Stromal cell of bone marrow (primary cell): ENCODE data around the gene PDE4C.
A peak's percentile ranks its signal among the peaks of the same experiment; 100 is the strongest.

ENCODE experiments used
- DNase-seq: peaks from one replicate; pipeline ENCODE4 v3.0.0-alpha.2; 2012; ENCODE audit warnings: low read depth

PDE4C gene

DNA sequence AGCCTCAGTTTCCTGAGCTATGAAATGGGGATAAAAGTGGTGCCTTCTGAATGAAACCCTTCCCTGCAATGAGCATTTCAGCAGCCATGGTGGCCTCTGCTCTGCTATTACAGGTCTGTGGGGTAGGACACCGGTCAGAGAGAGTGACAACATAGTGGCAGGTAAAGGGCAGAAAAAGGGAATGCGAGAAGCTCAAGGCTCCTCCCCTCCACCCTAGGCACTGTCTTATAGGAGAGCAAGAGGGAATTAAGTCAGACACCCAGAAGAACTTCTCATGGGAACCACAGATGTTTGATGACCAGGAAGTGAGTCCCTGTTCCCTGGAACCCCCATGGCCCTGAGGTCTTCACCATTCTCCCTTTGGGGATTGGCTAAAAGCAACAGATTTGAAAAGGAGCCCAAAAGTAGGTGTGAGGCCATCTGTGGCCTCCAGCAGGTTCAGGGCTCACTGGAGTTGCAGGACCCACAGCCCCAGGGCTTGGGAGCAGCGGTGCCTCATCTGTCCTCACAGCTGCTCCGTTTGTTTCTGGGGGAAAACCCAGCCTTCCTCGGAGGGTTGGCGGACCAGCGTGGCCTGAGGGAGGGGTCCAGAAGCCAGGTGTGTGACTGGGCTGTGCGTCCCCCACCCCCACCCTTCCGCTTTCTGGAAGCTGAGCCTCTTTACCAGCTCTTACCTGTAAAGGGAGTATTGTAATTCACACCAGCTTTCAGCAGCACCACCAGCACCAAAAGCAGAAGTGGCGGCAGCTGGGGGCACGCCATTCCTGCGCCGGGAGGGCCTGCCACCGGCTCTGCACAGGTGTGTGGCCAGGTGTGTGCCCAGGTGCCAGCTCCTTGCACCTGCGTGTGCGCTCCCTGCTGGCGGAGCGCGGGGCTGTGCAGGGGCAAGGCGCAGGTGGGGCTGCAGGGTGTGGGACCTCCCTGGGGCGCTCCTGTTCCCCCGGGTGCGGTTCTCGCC is 28.6 kb upstream of the PDE4C start:
- no peak for DNase-seq

DNA sequence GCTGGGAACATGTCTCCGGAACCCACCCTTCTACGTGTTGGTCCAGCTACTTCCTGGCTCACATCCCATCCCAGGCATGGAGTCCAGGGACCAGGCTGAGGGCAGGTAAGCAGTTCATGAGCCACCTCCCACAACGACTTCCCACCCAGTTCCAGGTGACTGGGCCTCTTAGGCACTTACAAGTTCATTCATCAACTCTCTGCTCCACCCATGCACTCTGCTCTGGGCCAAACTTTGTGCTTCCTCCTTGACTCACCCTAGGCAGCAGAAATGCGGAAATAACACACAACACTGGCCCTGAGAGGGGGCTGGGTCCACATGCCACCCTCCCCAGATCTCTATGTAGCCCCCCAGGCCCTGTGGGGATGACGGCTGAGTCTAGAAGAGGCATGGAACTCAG is 27.5 kb upstream of the PDE4C start:
- no peak for DNase-seq

DNA sequence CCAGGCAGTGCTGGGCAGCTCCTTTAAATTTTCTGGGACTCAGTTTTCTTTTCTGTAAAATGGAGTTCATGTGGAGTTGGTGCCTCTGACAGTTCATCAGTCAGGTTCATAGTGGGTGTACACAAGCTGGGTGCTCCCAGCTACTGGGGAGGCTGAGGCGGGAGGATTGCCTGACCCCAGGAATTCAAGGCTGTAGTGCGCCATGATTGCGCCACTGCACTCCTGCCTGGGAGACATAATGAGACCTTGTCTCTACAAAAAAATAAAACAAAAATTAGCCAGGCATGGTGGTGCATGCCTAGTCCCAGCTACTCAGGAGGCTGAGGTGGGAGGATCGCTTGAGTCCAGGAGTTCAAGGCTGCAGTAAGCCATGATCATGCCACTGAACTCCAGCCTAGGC is 26.9 kb upstream of the PDE4C start:
- DNase-seq = no peak

DNA sequence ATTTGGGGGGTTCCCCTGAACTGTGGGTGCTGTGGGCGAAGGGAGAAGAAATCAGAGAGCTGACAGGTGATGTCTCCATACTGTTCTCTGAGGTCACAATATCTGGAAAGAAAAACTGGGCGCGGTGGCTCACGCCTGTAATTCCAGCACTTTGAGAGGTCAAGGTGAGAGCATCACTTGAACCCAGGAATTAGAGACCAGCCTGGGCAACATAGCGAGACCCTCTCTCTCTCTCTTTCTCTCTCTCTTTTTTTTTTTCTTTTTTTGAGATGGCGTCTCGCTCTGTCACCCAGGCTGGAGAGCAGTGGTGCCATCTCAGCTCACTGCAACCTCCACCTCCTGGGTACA is 26.1 kb upstream of the PDE4C start:
- no peak for DNase-seq

DNA sequence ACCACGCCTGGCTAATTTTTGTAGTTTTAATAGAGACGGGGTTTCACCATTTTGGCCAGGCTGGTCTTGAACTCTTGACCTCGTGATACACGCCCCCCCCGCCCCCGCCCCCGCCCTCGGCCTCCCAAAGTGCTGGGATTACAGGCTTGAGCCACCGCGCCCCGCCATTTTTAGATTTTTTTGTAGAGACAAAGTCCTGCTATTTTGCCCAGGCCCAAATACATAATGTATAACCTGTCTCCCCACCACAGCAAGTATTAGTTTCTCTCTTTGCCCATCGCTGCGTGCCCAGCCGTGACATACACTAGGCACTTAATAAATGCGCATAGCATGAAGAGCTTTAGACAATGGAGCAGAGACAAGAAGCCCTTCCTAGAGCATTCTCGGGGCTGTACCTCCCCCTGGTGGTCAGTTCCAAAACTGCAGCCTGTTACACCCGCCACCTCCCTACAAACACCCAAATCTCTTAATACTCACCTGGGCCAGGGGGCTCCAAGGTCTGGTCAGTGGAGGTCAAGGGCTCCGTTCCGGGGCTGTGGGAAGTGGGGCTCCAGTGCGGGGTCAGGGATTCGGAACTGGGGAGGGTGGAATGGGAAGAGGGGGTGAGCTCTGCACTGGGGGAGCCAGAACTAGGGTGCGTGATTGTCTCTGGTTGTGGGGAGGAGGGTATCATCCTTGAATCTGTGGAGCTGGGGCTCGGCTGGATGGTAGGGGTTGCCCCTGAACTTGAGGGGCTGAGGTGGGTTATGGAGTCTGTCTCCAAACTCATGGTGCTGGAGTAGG is 25.5 kb upstream of the PDE4C start:
- DNase-seq = peak; percentile 32

DNA sequence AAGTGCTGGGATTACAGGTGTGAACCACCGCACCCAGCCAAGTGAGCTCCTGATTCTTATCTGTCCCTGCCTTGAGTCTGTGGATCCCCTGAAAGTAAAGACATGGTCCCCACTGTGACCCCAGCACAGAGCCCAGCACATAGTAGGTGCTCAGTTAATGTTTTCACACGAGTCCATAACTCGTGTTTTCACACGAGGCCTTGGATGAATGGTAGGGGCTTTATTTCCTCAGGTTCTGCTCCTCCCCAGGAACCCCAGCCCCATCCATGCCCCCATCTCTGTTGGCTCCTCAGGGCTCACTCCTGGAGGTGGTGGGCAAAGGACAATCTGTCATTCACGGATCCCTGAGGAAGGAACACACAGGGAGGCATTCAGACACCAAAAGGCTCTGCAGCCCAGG is 23.6 kb upstream of the PDE4C start:
- DNase-seq = no peak

DNA sequence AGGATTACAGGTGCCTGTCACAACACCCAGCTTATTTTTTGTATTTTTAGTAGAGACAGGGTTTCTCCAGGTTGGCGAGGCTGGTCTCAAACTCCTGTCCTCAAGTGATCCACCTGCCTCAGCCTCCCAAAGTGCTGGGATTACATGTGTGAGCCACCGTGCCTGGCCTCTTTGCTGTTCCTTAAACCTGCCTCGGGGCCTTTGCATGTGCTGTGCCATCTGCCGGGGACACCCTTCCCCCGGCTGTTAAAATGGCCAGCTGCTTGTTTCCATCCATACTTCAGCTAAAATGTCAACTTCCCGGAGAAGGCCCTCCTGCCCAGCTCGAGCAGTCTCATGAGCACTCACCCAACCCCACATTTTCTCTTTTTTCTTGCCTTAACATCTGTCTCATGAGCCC is 19.1 kb upstream of the PDE4C start:
- DNase-seq = no peak

DNA sequence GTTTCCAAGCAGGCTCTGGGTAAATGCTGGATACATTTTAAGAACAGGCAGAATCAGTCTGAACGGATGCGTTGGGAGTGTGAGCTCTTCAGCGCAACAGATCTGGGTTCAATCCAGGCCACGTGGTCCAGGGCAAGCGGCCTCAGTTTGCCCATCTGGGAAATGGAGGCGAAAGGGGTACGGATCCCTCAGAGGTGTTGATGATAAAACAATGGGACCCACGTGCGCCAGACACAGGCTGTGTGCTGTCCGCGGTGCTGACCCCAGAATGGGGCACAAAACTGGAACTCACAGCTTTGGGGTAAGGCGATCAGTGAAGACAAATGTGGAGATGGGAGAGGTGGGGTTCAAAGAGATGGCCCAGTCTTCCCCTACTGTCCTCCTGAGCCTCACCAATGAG is 13.1 kb upstream of the PDE4C start:
- no peak for DNase-seq

DNA sequence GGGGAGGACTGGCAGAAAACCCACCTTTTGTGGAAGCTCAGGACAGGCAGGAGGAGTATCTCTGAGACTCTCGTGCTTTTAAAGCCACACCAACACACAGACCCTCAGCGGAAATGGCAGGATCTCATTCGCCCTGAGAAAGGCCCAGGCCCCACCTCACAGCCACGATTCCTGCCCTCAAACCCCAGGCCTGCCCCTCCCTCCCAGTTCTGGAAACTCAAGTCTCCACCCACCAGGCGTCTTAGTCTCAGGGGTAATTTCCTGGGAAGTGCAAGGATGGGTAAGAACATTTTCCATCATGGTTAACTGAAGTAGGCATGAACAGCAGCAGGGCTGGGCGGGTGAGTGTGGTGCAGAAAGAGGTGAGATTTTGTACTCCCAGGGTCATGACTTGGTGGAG is 8.0 kb upstream of the PDE4C start:
- DNase-seq = no peak

DNA sequence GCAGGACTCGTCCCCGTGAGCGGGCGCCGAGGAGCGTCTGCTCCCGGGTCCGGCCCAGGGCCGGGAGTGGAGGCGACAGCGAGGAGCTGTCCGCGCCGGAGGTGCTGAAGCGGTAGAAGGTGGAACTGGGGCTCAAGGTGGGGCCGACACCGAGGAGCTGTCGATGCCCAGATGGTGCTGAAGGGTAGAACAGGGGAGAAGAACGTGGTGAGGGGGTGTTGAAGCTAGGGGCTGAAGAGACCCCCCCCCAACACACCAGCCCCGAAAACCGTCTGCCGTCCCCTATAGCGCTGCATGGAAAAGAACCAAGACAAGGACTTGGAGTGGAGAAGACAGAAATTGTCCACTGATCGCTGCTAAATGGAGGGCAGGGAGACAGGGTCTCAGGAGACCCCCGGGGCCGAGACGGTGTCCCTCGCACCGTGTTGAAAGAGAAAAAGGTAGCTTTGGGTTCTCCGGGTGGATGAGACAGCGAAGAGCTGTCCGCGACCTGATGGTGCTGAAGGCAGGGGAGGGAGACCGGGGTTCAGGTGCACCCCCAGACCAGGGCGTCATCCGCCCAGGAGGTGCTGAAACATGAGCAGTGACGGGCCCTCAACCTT is 7.1 kb upstream of the PDE4C start:
- DNase-seq = no peak

DNA sequence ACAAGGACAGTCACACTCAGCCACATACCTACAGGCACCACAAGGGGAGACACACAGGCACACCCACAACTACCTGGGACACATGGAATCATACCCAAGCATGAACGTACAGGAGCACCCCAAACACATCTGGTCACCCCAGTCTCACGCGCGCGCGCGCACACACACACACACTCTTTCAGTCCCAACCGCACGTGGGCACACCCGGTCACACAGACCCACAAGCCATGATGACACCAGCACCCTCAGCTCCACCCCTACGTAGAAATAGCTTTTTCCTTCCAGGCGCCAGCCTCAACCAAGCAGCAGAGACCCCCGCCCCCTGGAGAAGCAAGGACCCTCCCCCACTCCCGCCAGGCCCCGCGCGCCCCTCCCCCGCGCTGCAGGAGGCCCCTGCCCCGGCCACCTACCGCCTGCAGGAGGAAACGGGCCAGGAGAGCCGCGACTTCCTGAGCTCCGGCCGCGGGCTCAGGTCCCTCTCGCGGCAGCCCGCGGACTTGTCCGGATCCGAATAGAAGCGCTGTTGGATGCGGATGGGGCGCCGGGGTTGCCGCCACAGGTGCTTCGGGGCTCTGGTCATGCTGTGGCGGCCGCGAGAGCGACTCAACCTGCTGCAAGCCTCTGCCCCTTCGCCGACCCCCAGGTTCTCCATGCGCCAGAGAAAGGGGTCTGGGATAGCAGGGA is 6.4 kb upstream of the PDE4C start:
- DNase-seq = no peak

DNA sequence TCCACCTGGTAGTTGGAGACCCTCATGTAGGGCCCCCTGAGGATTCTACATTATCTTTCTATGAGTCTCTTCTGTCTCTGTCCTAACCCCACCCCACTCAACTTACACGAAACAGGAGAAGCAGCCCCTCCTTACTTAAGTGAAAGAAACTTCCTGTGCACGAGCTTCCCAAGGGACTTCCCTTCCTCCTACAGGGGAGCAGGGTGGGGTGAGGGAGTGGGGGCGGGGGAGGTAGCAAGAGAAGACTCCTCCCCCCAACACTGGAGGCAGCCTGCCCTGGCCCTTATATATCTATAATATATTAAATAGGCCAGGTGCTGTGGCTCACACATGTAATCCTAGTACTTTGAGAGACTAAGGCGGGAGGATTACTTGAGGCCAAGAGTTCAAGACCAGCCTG is 5.5 kb upstream of the PDE4C start:
- no peak for DNase-seq

DNA sequence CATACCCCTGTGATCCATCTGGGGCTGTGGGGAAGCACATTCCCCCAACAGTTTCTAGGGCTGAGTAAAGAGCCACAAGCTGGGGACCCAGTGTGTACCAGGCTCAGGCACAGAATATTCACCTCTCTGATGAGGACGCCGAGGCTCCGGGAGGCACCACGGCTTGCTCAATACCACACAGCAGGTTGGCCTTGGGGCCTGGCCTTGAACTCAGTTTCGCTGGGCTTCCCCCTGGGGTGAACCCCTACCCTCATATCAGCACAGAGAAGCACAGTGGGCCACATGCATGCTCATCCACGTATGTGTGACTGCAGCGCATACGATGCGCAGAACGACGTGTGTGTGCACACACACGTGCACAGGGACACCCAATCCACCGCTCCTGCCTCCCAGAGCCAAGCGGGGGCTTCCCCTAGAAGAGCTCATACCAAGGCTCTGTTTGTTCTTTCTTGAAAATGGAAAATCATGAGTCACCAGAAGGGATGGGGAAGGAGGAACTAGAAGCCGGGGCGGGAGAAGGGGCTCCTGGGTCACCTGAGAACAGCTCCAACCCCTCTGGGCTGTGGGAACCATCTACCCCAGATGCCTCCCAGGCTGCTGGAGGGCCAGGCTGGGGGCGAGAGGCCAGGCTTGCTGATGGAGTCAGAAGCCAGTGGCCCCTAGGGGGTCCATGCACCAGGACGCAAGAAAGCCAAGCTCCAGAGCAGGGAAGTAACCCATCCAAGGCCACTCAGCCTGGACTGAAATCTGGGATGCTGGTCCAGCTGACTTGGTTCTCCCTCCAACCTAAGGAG is 4.9 kb upstream of the PDE4C start:
- no peak for DNase-seq

DNA sequence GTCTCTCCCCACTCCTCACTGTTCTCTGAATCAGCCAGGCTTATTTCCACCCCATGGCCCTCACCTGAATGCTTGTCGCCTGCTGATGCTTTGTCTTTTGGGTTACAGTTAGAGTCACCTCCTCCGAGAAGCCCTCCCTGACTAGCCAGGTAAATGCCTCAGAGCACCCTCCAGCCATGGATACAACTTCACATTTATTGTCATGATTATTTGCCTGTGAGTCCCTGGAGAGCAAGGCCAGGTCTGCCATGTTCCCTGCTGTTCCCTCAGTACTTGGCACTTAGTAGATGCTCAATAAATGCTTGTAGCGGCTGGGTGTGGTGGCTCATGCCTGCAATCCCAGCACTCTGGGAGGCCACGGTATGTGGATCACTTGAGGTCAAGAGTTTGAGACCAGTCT is 3.7 kb upstream of the PDE4C start:
- DNase-seq = no peak

DNA sequence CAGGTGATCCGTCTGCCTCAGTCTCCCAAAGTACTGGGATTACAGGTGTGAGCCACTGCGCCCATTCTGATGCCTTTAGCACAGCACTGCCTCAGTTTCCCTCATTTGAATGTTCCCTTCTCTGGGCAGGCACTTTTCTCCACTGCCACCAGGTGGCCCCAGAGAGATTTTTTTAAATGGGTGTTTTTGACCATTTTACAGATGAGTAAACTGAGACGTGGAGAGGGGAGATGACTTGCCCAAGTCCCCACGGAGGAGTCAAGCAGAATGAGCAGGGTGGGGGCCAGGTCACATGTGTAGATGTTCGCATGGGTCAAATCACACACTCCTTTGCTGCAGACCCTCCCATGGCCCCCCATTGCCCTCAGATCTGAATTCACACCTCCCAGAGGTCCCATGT is 3.2 kb upstream of the PDE4C start:
- DNase-seq = no peak

DNA sequence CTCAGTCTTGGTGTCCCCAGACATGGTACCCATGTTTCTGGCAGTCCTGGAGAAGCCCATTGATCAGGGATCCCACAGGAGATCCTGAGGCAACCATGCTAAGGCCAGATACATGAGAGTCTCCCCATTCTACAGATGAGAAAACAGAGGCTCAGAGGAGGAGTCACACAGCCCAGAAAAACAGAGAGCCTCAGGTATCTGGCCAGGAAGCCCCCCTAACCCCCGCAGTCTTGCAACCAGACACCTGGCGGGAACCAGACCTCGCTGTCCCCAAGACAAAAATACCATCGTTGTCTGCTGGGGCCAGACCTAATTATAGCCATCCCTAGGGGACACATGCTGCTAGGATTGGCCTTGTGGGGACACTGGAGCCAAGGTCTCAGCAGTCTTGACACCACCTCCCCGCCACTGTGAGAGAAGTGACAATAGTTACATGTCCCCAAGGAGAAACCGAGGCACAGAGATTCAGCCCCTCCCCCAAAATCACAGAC is 1.6 kb upstream of the PDE4C start:
- no peak for DNase-seq

DNA sequence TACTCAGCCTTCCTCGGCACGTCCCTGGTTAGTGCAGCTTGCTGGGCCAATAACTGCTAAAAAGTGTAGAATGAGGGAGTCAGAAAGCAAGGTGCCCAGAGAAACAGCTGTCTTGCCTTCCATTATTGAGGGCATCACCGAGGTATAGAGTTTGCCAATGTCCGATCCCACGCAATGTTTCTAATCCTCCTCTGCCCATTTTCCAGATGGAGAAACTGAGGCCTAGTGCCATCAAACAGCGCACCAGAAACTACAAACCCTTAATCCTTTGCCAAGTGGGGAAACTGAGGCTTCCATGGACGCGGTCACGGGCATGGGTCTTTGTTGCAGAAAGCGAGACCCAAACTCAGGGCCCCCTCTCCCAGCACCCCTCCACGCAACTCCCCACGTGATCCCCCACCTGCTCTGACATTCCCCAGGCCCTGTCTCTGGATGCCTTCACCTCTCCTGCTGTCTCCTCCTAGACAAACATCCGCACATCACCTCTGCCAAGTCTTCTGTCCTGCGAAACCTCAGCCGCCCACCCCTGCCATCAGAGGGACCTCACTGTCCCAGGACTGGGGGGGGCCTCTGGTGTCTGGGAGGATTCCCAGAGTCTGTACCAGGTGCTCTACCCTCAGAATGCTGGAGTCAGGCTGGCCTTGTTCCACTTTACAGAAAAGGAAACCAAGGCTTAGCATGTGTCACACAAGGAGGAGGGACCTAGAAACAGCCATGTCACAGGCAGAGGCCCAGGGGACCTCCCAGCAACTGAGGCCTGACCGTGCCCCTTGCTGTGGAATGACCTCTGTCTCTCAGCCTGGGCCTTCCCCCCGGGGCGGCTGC is 930 bp upstream of the PDE4C start:
- DNase-seq = no peak

DNA sequence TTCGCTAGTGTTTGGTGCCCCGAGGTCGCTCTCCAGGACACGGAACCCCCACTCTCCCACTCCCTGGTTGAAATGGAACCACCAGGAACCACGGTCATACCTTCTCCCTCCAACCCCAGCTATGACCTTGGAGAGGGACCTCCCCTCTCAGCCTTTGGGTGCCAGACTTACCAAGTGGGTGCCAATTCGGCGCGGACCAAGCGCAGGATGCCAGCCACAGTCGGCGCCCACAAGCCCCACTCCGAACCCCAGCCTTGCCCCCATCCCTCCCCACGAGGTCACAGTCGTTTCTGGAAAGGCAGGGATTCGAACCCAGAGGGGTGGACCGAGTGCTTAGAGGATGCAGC is 910 bp downstream of the PDE4C start:
- DNase-seq = no peak

DNA sequence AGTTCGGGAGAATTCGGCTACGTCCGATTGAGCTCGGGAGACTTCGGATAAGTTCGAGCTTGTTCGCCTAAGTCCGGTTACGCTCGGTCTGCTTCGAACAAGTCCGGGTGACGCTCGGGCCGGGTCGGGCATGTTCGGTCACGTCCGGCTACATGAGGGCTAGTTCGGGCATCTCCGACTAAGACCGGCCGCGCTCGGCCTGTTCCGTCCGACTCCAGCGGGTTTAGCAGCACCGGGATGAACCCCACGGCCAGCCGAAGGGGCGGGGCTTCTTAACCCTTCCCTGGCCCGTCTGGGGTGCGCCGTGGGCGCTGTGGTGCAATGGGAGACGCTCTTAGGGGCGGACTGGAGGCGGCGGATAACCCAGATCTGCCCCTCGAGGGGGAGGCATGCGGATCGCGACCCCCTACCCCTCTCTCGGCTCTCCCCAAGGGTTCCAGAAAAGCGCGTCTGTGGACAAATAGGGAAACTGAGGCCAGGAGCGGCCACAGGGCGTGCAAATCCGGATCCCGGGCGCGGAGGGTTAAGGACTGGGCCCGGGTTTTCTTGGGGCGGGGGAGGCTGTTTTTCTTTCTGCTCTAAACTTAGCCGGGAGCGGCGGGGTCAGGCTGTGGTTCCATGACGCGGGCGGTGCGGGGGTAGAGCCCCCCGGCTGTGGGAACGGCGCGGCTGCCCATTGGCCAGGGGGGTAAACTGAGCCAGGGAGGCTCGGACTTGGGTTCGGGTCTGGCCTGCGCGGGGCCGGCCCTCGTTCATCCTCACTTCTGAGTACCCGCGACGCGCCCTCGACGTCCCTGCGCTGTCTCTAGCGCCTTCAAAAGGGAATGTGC is 1.5 kb downstream of the PDE4C start:
- peak; percentile 92 for DNase-seq
